PC-9 (cell line): Measurements from ENCODE around the gene CMTM7. TPM values are rescaled to one million over a fixed set of nuclear protein-coding genes. Genes with fewer than 3 reads are reported as not detected.

ENCODE experiments used
- BruUV-seq: library from RNA; stranded (reverse); fragments of 400-500 nt; replicated peaks from 2 replicates; lab custom pipeline; 2021; lab: Mats Ljungman, UMichigan
- CTCF ChIA-PET: fragments of 300-600 bp; sonication (Branson Sonifier 250); formaldehyde crosslinking; loops from one replicate; lab custom pipeline; 2022; ENCODE audit warnings: antibody characterized with exemption; lab: Charles Lee
- POLR2A ChIA-PET: fragments of 300-600 bp; sonication (Branson Sonifier 250); formaldehyde crosslinking; loops from one replicate; lab custom pipeline; 2022; ENCODE audit warnings: antibody characterized with exemption; ENCODE audit not compliant: unreplicated experiment; lab: Charles Lee
- DNase-seq, 2 experiments: peaks; one replicate each; pipeline versions ENCODE4 v3.0.0 to v3.0.0-alpha.2; 2015 to 2022; ENCODE audit warnings: mixed read lengths in 1 of 2
- H2AFZ ChIP-seq: fragments of 200-600 bp; sonication (generic); 2 replicates; pipeline ENCODE4 v1.8.1; 2017; ENCODE audit warnings: antibody characterized with exemption
- H3F3A ChIP-seq: fragments of 200-600 bp; sonication (generic); 2 replicates; pipeline ENCODE4 v1.8.1; 2017; ENCODE audit warnings: antibody characterized with exemption, mild to moderate bottlenecking, low read depth; ENCODE audit not compliant: insufficient read depth
- H3K27ac ChIP-seq: fragments of 200-600 bp; sonication (generic); 2 replicates; pipeline ENCODE4 v1.6.1; 2016; ENCODE audit warnings: mixed run types
- H3K27me3 ChIP-seq: fragments of 200-600 bp; sonication (generic); 2 replicates; pipeline ENCODE4 v1.6.1; 2016; ENCODE audit warnings: low read depth, mixed run types; ENCODE audit not compliant: insufficient read depth
- H3K36me3 ChIP-seq: fragments of 200-600 bp; sonication (generic); 2 replicates; pipeline ENCODE4 v1.6.1; 2016; ENCODE audit warnings: low read depth, mixed run types
- H3K4me1 ChIP-seq: fragments of 200-600 bp; sonication (generic); replicated peaks from 2 replicates; pipeline ENCODE4 v1.6.1; 2016; ENCODE audit warnings: mixed run types; ENCODE audit not compliant: insufficient read depth
- H3K4me2 ChIP-seq: fragments of 200-600 bp; sonication (generic); 2 replicates; pipeline ENCODE4 v1.6.1; 2017; ENCODE audit warnings: mixed run types
- H3K4me3 ChIP-seq: fragments of 200-600 bp; sonication (generic); 2 replicates; pipeline ENCODE4 v1.6.1; 2016; ENCODE audit warnings: mixed run types
- H3K79me2 ChIP-seq: fragments of 200-600 bp; sonication (generic); 2 replicates; pipeline ENCODE4 v1.6.1; 2017; ENCODE audit warnings: low read depth, mixed run types
- H3K9me2 ChIP-seq: fragments of 200-600 bp; sonication (generic); 2 replicates; pipeline ENCODE4 v1.8.1; 2017; ENCODE audit warnings: mild to moderate bottlenecking; ENCODE audit not compliant: insufficient read depth
- H3K9me3 ChIP-seq: fragments of 200-600 bp; sonication (generic); 2 replicates; pipeline ENCODE4 v1.8.1; 2016; ENCODE audit warnings: low read depth; ENCODE audit not compliant: insufficient read depth
- H4K20me1 ChIP-seq: fragments of 200-600 bp; sonication (generic); 2 replicates; pipeline ENCODE4 v1.8.1; 2017; ENCODE audit not compliant: insufficient read depth
- EZH2 ChIP-seq: fragments of 200-600 bp; sonication (generic); IDR thresholded peaks from 2 replicates; pipeline ENCODE4 v1.8.0; 2017; ENCODE audit warnings: antibody characterized with exemption, low read depth
- intact Hi-C: fragments of 100-400 bp; cut with micrococcal nuclease; formaldehyde crosslinking; loops from one replicate; pipeline ENCODE4 v1.10.0; 2022; ENCODE audit not compliant: unreplicated experiment
- total RNA-seq: library from RNA; stranded (reverse); gene quantifications from 2 replicates; pipeline ENCODE4 v1.2.3, GENCODE V29; 2021
- TF ChIP-seq, protein P1 (sequence below): fragments of 200-600 bp; sonication (generic); conservative IDR thresholded peaks from 2 replicates; pipeline ENCODE4 v1.6.1; 2017; ENCODE audit warnings: mixed run types, antibody characterized with exemption, mild to moderate bottlenecking, moderate library complexity

Gene CMTM7
- total RNA-seq, 1 experiment from 2014 or later: 37.1 TPM

DNA sequence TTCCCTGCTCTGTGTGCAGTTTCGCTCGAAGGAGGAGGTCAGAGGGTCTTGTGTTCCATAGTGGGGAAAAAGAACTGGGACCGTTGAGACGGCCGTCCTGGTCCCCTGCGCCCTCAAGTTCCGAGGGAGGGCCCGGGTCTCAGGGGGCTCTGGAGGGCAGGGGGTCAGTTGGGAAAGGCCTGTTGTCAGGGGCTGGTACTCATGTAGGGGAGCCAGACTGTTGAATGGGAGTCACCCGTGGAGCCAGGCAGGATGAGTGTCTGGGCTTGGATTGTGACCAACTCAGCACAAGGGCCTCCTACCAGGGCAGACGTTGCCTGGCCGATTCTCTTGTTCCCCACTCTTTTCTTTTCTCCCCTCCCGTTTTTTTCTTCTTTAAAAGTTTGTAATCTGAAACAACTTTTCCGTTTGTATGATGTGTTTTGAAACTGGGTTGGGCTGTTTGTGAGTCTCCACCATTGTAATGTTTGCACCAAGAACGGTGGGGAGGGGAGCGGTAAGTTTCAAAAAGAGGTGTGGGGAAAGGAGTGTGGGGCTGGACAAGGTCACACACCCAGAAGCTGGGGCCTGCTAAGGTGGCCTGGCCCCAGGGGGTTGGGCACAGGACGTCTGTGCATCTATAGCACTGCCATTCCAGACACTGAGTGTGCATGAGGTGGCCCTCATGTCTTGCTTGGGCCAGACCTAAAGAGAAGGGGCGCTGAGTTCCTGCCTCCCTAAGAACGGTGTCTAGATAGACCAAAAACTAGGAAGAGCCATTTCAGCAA, 1.1 kb downstream of the CMTM7 start:
- Histone ChIP-seq H3K27me3 (no peaks in the 10 kb centered on the region), H3K9me2 (no peaks in the 10 kb centered on the region), H3K4me3 (peak overlapping the region; percentile 71), H3K4me1 (0 out of 2 replicates have a peak, but pooled peaks cover 6% of the 10 kb centered on the region), H3K9me3 (no peaks in the 10 kb centered on the region), H2AFZ (peak overlapping the region; percentile 75), H3K79me2 (peaks cover 58% of the 10 kb centered on the region), H3F3A (no peaks in the 10 kb centered on the region), H3K27ac (peak overlapping the region; percentile 44), H3K4me2 (peak overlapping the region; percentile 80), H4K20me1 (no peaks in the 10 kb centered on the region), H3K36me3 (no peaks in the 10 kb centered on the region)
- DNase-seq: peak in 1 of 2 experiments; percentile 46
- POLR2A ChIA-PET: no interaction called here
- no TSS peak for BruUV-seq
- intact Hi-C loops: loop anchor here (5.0 kb wide), 1 partner anchor 75 kb away; no protein-coding TSS in a partner anchor
- CTCF ChIA-PET: no interaction called here
- TF ChIP-seq EZH2: no peak
- TF ChIP-seq, protein P1, sequence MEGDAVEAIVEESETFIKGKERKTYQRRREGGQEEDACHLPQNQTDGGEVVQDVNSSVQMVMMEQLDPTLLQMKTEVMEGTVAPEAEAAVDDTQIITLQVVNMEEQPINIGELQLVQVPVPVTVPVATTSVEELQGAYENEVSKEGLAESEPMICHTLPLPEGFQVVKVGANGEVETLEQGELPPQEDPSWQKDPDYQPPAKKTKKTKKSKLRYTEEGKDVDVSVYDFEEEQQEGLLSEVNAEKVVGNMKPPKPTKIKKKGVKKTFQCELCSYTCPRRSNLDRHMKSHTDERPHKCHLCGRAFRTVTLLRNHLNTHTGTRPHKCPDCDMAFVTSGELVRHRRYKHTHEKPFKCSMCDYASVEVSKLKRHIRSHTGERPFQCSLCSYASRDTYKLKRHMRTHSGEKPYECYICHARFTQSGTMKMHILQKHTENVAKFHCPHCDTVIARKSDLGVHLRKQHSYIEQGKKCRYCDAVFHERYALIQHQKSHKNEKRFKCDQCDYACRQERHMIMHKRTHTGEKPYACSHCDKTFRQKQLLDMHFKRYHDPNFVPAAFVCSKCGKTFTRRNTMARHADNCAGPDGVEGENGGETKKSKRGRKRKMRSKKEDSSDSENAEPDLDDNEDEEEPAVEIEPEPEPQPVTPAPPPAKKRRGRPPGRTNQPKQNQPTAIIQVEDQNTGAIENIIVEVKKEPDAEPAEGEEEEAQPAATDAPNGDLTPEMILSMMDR: no peak

DNA sequence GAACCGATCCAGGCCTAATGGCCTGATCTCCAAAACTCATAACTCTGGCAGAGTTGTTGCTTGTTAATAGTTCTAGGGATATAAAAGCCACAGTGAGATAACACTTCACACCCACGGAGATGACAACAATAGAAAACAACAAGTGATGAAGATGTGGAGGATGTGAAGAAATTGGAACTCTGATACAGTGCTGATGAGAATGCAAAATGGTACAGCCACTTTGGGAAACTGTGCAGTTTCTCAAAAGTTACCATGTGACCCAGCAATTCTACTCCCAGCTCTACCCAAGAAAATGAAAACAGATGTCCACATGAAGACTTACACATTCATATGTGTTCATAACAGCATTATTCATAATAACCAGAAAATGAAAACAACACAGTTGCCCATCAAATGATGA, 3.8 kb downstream of the CMTM7 start:
- H3K4me3 ChIP-seq: no peak overlapping the region
- no peaks in the 10 kb centered on the region for H4K20me1 ChIP-seq
- no TSS peak for BruUV-seq
- H3K79me2 ChIP-seq: peaks cover 82% of the 10 kb centered on the region
- H3K9me2 ChIP-seq: no peaks in the 10 kb centered on the region
- H2AFZ ChIP-seq: no peak overlapping the region
- ChIA-PET CTCF (no interaction called here), POLR2A (no interaction called here)
- no peaks in the 10 kb centered on the region for H3K9me3 ChIP-seq
- no peak for DNase-seq
- TF ChIP-seq, protein P1: no peak
- TF ChIP-seq EZH2: no peak
- H3K4me1 ChIP-seq: peaks cover 7% of the 10 kb centered on the region; the same call in 1 of the 2 replicates
- no peaks in the 10 kb centered on the region; the same call in 1 of the 2 replicates for H3F3A ChIP-seq
- no peaks in the 10 kb centered on the region for H3K36me3 ChIP-seq
- intact Hi-C loops: no loop called here
- no peaks in the 10 kb centered on the region for H3K27me3 ChIP-seq
- H3K27ac ChIP-seq: no peak overlapping the region
- no peak overlapping the region for H3K4me2 ChIP-seq

DNA sequence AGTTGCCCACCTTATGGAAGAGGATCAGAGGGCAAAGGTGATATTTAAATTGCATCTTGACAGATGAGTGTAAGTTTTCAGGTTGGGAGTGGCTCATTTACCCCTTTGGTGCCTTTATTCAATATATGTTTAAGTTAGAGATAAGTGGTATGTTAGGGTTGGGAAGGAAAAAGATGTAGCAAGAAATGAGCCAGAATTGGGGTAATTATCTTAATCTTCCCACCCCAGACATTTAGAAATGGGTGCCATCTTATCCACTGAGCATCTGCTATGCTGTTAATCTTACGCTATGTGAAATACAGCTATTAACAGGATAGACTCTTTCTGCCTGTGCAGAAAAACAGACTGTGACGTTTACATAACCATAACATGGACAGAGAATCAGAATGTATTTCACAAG, 6.3 kb downstream of the CMTM7 start:
- Histone ChIP-seq H2AFZ (no peak overlapping the region), H4K20me1 (no peaks in the 10 kb centered on the region), H3F3A (peaks cover 11% of the 10 kb centered on the region; the same call in 1 of the 2 replicates), H3K27me3 (no peaks in the 10 kb centered on the region), H3K9me3 (no peaks in the 10 kb centered on the region), H3K79me2 (peaks cover 89% of the 10 kb centered on the region), H3K27ac (no peak overlapping the region), H3K4me1 (peaks cover 26% of the 10 kb centered on the region), H3K4me3 (no peak overlapping the region), H3K9me2 (no peaks in the 10 kb centered on the region), H3K36me3 (no peaks in the 10 kb centered on the region), H3K4me2 (no peak overlapping the region)
- TF ChIP-seq, protein P1: no peak
- no peak for TF ChIP-seq EZH2
- no peak for DNase-seq
- ChIA-PET POLR2A (no interaction called here), CTCF (no interaction called here)
- intact Hi-C loops: no loop called here
- no TSS peak for BruUV-seq
